Measurements from ENCODE around the gene PFDN1. TPM values are rescaled to one million over a fixed set of nuclear protein-coding genes. Genes with fewer than 3 reads are reported as not detected.

PFDN1 gene
- total and polyA plus RNA-seq, 12 donors: 49.1 to 194 (median 86.8) TPM

DNA sequence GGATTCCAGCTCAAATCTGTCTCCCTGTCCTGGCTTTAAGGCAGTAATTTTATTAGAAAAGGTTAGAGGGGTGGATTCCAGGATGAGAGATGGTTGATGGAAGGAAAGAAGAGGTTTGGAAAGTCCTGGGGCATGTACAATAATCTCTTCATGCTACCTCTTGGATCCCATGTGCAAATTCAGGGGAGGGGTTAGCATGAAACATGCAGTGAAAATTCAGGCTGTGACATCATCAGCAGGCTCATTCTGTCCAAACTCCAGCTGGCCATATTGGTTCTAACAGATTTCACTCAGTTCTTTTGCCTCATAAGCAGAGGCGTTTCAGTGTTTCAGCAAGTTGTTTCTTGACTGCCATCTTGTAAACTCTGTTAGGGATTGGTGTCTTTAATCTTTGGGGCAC is 72.5 kb downstream of the PFDN1 start:
- Histone ChIP-seq H3K9me3 (replicated peaks in 1 of 3) (no peaks in the 10 kb centered on the region), H3K36me3 (replicated peaks in 1 of 2) (no peaks in the 10 kb centered on the region), H3K27ac (no peak overlapping the region), H3K4me3 (no peak overlapping the region), H3K4me1 (replicated peaks in 1 of 2) (no peaks in the 10 kb centered on the region), H3K27me3 (no peaks in the 10 kb centered on the region)
- TF ChIP-seq, protein P1, sequence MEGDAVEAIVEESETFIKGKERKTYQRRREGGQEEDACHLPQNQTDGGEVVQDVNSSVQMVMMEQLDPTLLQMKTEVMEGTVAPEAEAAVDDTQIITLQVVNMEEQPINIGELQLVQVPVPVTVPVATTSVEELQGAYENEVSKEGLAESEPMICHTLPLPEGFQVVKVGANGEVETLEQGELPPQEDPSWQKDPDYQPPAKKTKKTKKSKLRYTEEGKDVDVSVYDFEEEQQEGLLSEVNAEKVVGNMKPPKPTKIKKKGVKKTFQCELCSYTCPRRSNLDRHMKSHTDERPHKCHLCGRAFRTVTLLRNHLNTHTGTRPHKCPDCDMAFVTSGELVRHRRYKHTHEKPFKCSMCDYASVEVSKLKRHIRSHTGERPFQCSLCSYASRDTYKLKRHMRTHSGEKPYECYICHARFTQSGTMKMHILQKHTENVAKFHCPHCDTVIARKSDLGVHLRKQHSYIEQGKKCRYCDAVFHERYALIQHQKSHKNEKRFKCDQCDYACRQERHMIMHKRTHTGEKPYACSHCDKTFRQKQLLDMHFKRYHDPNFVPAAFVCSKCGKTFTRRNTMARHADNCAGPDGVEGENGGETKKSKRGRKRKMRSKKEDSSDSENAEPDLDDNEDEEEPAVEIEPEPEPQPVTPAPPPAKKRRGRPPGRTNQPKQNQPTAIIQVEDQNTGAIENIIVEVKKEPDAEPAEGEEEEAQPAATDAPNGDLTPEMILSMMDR (IDR thresholded peaks at IDR 0.05): no peak
- peak in 1 of 7 donors; percentile 14 for DNase-seq
- 89 to 100% (median 95%) methylated on average over 1 of the region's 1 CpG for WGBS, 4 donors
- intact Hi-C loops (cut with DNase I): no loop called here

DNA sequence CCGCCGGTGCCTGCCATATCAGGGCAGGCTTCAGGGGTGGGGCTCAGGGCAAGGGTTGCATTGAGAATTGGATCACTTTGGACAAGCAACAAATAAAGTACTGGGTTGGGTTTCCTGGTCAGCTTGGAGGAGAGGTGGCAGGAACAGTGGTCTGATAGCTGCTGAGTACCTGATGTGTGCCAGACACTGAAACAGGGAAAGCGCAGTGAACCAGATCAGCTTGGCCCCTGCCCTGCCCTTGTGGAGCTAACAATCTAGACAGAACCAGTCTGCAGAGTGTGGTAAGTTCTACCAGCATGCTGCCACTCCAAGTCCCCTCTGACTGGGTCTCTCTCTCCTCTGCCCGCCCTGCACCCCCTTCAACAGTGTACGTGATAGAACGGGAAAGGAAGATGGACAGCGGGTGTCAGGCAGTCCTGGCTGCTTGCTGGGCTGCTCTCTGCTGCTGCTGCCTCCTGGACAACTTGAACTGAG is 74.5 kb downstream of the PFDN1 start:
- Histone ChIP-seq H3K4me3 (no peak overlapping the region), H3K9me3 (replicated peaks in 1 of 3) (no peaks in the 10 kb centered on the region), H3K36me3 (replicated peaks in 1 of 2) (no peaks in the 10 kb centered on the region), H3K4me1 (replicated peaks in 1 of 2) (peaks cover 0 to 3% of the 10 kb centered on the region in 2 donors), H3K27ac (no peak overlapping the region), H3K27me3 (no peaks in the 10 kb centered on the region)
- intact Hi-C loops (cut with DNase I): no loop called here
- 69 to 96% (median 83%) methylated on average over 7 of the region's 7 CpGs for WGBS, 4 donors
- DNase-seq: no peak
- TF ChIP-seq, protein P1 (IDR thresholded peaks at IDR 0.05): no peak
- no peak for TF ChIP-seq POLR2A (IDR thresholded peaks at IDR 0.05)

DNA sequence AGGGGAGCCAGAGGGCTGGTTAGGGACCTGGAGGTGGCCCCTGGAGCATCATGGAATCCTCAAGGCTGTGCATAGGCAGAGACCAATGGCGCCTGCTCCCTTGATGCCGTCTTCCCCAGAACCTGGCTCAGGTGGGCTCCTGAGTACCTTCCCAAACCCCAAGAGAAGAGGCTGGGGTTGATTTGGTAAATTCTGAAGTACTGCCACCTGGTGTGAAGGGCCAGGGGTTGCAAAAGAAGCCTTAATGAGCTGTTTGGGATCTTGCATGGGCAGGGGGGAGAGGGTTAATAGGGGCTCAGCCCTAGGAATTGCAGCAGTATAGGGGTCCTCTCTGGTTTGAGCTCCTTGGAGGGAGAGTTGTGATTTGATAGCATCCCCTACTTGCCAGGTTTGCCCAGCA is 75.9 kb downstream of the PFDN1 start:
- peaks cover 9 to 17% of the 10 kb centered on the region in 2 donors for H3K4me1 ChIP-seq (replicated peaks in 1 of 2)
- no peaks in the 10 kb centered on the region for H3K9me3 ChIP-seq (replicated peaks in 1 of 3)
- no peaks in the 10 kb centered on the region for H3K27me3 ChIP-seq
- 92 to 100% (median 95%) methylated on average over 1 to 2 of the region's 2 CpGs for WGBS, 4 donors
- no peak overlapping the region for H3K4me3 ChIP-seq
- H3K27ac ChIP-seq: no peak overlapping the region
- H3K36me3 ChIP-seq (replicated peaks in 1 of 2): no peaks in the 10 kb centered on the region
- no peak for DNase-seq
- intact Hi-C loops (cut with DNase I): no loop called here
- TF ChIP-seq, protein P1 (IDR thresholded peaks at IDR 0.05): no peak
- TF ChIP-seq POLR2A (IDR thresholded peaks at IDR 0.05): no peak

DNA sequence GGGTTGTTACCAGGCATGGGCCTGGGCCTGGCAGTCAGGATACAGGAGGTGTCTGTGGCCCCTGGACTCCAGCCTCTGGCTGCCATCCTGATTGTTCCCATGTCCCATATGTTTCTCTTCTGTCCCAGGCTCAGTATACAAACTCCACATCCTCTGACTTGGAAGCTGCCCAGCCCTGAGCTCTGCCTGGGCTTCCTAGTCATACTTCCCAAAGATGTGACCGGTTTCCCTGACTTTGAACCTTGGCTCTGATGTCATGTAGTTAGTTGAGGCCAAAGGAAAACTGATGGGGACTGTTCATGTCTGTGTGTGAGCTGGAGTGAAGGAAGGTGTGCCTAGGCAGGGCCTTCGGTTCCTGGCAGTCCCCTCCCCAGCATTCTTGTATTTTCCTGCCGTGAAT is 77.5 kb downstream of the PFDN1 start:
- Histone ChIP-seq H3K4me3 (no peak overlapping the region), H3K4me1 (replicated peaks in 1 of 2) (peaks cover 26 to 33% of the 10 kb centered on the region in 2 donors), H3K27me3 (no peaks in the 10 kb centered on the region), H3K27ac (no peak overlapping the region), H3K36me3 (replicated peaks in 1 of 2) (no peaks in the 10 kb centered on the region), H3K9me3 (replicated peaks in 1 of 3) (no peaks in the 10 kb centered on the region)
- DNase-seq: peak in 1 of 7 donors; percentile 53
- intact Hi-C loops (cut with DNase I): no loop called here
- 77 to 84% (median 79%) methylated on average over 3 of the region's 3 CpGs for WGBS, 4 donors
- TF ChIP-seq POLR2A (IDR thresholded peaks at IDR 0.05): no peak
- TF ChIP-seq, protein P1 (IDR thresholded peaks at IDR 0.05): no peak

Measured in adrenal gland (tissue), 12 donors.